Measurements from ENCODE around the gene IBTK. TPM values are rescaled to one million over a fixed set of nuclear protein-coding genes. Genes with fewer than 3 reads are reported as not detected.

The IBTK gene
- total RNA-seq, 1 donor from 2014 or later, result 105 TPM

Small RNA genes within 50 kb of the gene (small RNA-seq; reads per million reads assigned to genes)
- gene RNU6-130P, result not detected

Other genes starting within 250 kb of the IBTK start
- 2.2 TPM for gene TPBG, start 116.1 kb upstream of the IBTK start, total RNA-seq